Thyroid gland (tissue), 4 donors: ENCODE measurements around the gene DPP6. TPM values are rescaled to one million over a fixed set of nuclear protein-coding genes. Genes with fewer than 3 reads are reported as not detected.

Experiments used
- DNase-seq, 2 donors: peaks; one replicate each; pipeline ENCODE4 v3.0.0-alpha.2; 2019
- H3K27ac ChIP-seq, 3 donors: fragments of 200-600 bp; sonication (generic); 1 replicate in 2 of 3; 2 replicates in 1 of 3; pipeline ENCODE4 v1.5.1; 2016 to 2019; ENCODE audit warnings: mild to moderate bottlenecking in 1 of 3, moderate library complexity in 1 of 3
- H3K27me3 ChIP-seq: fragments of 200-600 bp; sonication (generic); one replicate; pipeline ENCODE4 v1.5.1; 2019
- H3K36me3 ChIP-seq, 2 donors: fragments of 200-600 bp; sonication (generic); one replicate each; pipeline ENCODE4 v1.5.1; 2016 to 2019
- H3K4me1 ChIP-seq, 2 donors: fragments of 200-600 bp; sonication (generic); one replicate each; pipeline ENCODE4 v1.5.1; 2017 to 2019
- H3K4me3 ChIP-seq, 3 donors: fragments of 200-600 bp; sonication (generic); replicated peaks in 1 of 3; 1 replicate in 2 of 3; 2 replicates in 1 of 3; pipeline ENCODE4 v1.5.1; 2016; ENCODE audit warnings: mild to moderate bottlenecking in 1 of 3
- H3K9me3 ChIP-seq: fragments of 200-600 bp; sonication (generic); one replicate; pipeline ENCODE4 v1.5.1; 2017
- POLR2A ChIP-seq, 2 donors: fragments of 450-650 bp; IDR thresholded peaks; one replicate each; pipeline ENCODE4 v1.6.1; 2017; ENCODE audit warnings: antibody characterized with exemption in 2 of 2, mild to moderate bottlenecking in 2 of 2, moderate library complexity in 1 of 2
- WGBS, 2 donors: methylation state at CpG; one replicate each; pipeline ENCODE4 v1.1.5; 2017; 5-methylcytosine and 5-hydroxymethylcytosine counted together
- intact Hi-C: fragments of 100-400 bp; cut with DNase I; formaldehyde crosslinking; loops from one replicate; pipeline ENCODE4 v1.15.1; 2023
- total RNA-seq, 4 donors: library from RNA; depleted of rRNA; stranded (reverse); fragments of >200 nt; gene quantifications; one replicate each; pipeline ENCODE4 v1.2.3, GENCODE V29; 2016
- TF ChIP-seq, protein P1 (sequence below), 6 experiments: fragments of 200-600 bp in 3 of 6; fragments of 450-650 bp in 3 of 6; sonication (generic) in 3 of 6; IDR thresholded peaks; one replicate each; pipeline ENCODE4 v1.5.1; 2016 to 2019; ENCODE audit warnings: antibody characterized with exemption in 6 of 6, mild to moderate bottlenecking in 2 of 6, inconsistent platforms in 1 of 6, moderate library complexity in 1 of 6

DPP6 gene
- total RNA-seq, 4 donors from 2014 or later: 50.7 to 97.7 (median 68.9) TPM

DNA sequence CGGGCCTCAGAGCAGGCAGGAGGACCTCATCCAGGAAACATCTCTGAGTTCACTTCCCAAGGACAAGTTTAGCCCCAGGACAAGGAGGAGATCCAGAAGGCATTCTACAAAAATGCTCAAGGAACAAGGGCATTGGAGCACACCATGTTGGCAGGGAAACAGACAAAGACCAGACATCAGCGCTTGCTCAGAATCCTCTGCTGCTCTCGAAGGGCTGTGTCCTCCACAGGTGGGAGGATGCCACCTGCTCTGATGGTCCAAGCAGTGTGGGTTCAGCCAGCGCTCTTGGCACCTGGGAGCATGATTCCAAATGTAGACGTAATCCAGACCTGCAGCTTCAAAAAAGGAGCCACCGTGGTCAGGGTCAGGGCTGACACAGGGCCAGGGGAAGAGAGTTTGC is 160.7 kb downstream of the DPP6 start:
- no peak overlapping the region for H3K27ac ChIP-seq
- no peak overlapping the region for H3K4me3 ChIP-seq
- no peaks in the 10 kb centered on the region for H3K9me3 ChIP-seq
- no peak for DNase-seq
- 86 to 92% methylated on average over 6 of the region's 6 CpGs for WGBS, 2 donors
- intact Hi-C loops: no loop called here
- no peaks in the 10 kb centered on the region for H3K4me1 ChIP-seq
- no peaks in the 10 kb centered on the region for H3K27me3 ChIP-seq
- no peak for TF ChIP-seq POLR2A (IDR thresholded peaks at IDR 0.05)
- TF ChIP-seq, protein P1, sequence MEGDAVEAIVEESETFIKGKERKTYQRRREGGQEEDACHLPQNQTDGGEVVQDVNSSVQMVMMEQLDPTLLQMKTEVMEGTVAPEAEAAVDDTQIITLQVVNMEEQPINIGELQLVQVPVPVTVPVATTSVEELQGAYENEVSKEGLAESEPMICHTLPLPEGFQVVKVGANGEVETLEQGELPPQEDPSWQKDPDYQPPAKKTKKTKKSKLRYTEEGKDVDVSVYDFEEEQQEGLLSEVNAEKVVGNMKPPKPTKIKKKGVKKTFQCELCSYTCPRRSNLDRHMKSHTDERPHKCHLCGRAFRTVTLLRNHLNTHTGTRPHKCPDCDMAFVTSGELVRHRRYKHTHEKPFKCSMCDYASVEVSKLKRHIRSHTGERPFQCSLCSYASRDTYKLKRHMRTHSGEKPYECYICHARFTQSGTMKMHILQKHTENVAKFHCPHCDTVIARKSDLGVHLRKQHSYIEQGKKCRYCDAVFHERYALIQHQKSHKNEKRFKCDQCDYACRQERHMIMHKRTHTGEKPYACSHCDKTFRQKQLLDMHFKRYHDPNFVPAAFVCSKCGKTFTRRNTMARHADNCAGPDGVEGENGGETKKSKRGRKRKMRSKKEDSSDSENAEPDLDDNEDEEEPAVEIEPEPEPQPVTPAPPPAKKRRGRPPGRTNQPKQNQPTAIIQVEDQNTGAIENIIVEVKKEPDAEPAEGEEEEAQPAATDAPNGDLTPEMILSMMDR (IDR thresholded peaks at IDR 0.05): no peak
- no peaks in the 10 kb centered on the region for H3K36me3 ChIP-seq

DNA sequence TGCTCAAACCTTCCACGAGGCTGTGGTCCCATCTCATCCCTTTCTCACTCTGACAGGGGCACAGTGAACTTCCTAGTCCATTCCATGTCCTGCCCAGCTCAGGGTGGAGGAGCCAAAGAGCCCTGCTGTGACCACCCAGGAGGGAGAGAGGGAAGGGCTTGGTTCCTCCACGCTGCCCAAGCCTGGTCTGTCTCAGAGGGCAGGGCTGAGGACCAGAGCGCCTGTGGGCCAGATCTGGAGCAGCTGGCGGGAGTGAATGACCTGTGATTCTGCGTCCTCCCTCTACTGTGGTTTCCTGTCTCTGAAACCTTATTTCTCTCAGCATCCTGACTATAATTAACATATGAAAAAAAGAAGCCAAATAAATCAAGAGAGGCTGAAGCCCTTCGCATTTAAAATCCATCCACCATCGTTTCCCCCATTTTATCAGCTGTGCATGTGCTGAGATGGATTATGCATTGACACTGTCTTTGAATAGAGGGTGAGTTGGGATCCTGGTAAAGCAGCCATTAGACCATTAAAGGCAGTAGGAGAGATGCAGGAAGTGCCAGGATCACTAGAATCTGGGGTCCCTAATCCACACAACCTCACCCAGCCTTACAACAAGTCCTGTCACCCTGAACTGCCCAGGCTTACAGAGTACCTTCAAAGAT is 165.6 kb downstream of the DPP6 start:
- Histone ChIP-seq H3K9me3 (no peaks in the 10 kb centered on the region), H3K4me1 (no peaks in the 10 kb centered on the region), H3K36me3 (no peaks in the 10 kb centered on the region), H3K27ac (no peak overlapping the region), H3K27me3 (no peaks in the 10 kb centered on the region), H3K4me3 (no peak overlapping the region)
- intact Hi-C loops: no loop called here
- no peak for DNase-seq
- WGBS, 2 donors: 80 to 85% methylated on average over 6 to 7 of the region's 7 CpGs
- no peak for TF ChIP-seq POLR2A (IDR thresholded peaks at IDR 0.05)
- TF ChIP-seq, protein P1 (IDR thresholded peaks at IDR 0.05): no peak

DNA sequence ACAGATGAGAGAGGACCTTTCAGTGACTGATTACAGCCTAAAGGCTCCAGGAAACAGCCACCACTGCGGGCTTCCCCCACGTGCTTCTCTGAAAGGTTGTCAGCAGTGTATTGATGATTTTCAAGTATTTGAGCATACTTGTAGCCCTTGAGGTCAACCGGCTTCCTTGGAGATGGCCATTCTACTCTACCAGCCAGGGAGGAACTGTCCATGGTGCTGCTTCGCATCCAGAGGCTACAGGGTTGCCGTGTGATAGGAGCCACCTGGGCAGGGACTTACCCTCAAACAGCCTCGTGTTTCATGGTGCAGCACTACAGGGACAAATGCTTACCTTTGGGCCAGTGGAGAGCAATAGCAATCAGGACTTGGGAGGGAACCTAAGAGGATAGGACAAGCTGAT is 179.5 kb downstream of the DPP6 start:
- H3K4me1 ChIP-seq: no peaks in the 10 kb centered on the region
- TF ChIP-seq, protein P1 (IDR thresholded peaks at IDR 0.05): no peak
- no peak for TF ChIP-seq POLR2A (IDR thresholded peaks at IDR 0.05)
- no peaks in the 10 kb centered on the region for H3K9me3 ChIP-seq
- peak in 1 of 2 donors; percentile 20 for DNase-seq
- H3K27me3 ChIP-seq: no peaks in the 10 kb centered on the region
- H3K36me3 ChIP-seq: no peaks in the 10 kb centered on the region
- H3K4me3 ChIP-seq: no peak overlapping the region
- intact Hi-C loops: no loop called here
- no peak overlapping the region for H3K27ac ChIP-seq
- 25 to 46% methylated on average over 6 of the region's 6 CpGs for WGBS, 2 donors

DNA sequence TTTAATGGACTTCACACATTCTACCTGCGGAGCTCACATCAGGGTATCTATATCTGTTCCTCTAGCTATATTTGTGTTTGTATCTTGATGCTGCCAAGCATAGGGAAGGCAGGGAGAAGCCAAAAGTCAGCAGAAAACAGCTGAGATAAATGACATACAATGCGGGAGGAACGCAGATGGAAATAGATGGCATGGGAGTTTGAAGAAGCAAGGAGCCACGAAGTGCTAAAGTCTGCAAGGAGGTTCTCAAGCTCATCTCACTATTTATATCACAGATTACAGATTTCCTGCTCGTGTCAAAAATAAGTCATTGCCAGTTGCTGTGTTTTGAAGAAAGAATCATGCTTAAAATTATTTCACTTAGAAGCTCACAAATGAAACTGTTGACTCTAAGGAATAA is 180.5 kb downstream of the DPP6 start:
- H3K36me3 ChIP-seq: no peaks in the 10 kb centered on the region
- H3K9me3 ChIP-seq: no peaks in the 10 kb centered on the region
- H3K27me3 ChIP-seq: no peaks in the 10 kb centered on the region
- no peak for TF ChIP-seq POLR2A (IDR thresholded peaks at IDR 0.05)
- TF ChIP-seq, protein P1 (IDR thresholded peaks at IDR 0.05): no peak
- no peak overlapping the region for H3K4me3 ChIP-seq
- DNase-seq: no peak
- no peak overlapping the region for H3K27ac ChIP-seq
- H3K4me1 ChIP-seq: no peaks in the 10 kb centered on the region
- intact Hi-C loops: no loop called here
- 82 to 87% methylated on average over 5 of the region's 5 CpGs for WGBS, 2 donors

DNA sequence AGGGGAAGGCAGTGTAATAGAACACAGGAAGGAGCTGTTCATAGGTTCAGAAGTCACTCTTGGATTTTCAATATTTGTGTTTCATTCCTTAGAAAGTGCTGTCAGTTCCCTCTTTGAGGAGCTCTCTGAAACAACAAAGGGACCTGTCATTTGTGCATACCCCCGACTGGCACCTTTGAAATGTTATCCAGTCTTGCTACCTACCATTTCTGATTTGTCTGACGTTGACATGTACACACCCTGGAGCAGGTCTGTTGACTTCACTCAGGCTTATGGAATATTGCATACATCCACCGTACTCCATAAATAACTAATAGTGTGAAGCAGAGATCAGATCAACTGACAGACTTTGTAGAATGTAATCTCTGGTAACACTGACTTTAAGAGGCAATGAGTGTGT is 189.8 kb downstream of the DPP6 start:
- no peaks in the 10 kb centered on the region for H3K4me1 ChIP-seq

More for the DNA sequence above, 189.8 kb downstream of the DPP6 start:
- no peak overlapping the region for H3K4me3 ChIP-seq
- intact Hi-C loops: no loop called here
- no peak for DNase-seq
- no peaks in the 10 kb centered on the region for H3K27me3 ChIP-seq
- TF ChIP-seq POLR2A (IDR thresholded peaks at IDR 0.05): no peak
- TF ChIP-seq, protein P1 (IDR thresholded peaks at IDR 0.05): no peak
- 81 to 87% methylated on average over 3 of the region's 3 CpGs for WGBS, 2 donors
- no peaks in the 10 kb centered on the region for H3K9me3 ChIP-seq
- no peaks in the 10 kb centered on the region for H3K36me3 ChIP-seq
- H3K27ac ChIP-seq: no peak overlapping the region
